Stimulated activated CD8-positive, alpha-beta memory T cell treated with anti-CD3 and anti-CD28 coated beads, Interleukin-7, amount 100 ng/mL, for 24 hours (primary cell): Measurements from ENCODE around the gene PLOD3.

Source experiments
- DNase-seq: peaks from one replicate; pipeline ENCODE4 v3.0.0-alpha.2; 2020; ENCODE audit warnings: low read depth

Gene PLOD3

DNA sequence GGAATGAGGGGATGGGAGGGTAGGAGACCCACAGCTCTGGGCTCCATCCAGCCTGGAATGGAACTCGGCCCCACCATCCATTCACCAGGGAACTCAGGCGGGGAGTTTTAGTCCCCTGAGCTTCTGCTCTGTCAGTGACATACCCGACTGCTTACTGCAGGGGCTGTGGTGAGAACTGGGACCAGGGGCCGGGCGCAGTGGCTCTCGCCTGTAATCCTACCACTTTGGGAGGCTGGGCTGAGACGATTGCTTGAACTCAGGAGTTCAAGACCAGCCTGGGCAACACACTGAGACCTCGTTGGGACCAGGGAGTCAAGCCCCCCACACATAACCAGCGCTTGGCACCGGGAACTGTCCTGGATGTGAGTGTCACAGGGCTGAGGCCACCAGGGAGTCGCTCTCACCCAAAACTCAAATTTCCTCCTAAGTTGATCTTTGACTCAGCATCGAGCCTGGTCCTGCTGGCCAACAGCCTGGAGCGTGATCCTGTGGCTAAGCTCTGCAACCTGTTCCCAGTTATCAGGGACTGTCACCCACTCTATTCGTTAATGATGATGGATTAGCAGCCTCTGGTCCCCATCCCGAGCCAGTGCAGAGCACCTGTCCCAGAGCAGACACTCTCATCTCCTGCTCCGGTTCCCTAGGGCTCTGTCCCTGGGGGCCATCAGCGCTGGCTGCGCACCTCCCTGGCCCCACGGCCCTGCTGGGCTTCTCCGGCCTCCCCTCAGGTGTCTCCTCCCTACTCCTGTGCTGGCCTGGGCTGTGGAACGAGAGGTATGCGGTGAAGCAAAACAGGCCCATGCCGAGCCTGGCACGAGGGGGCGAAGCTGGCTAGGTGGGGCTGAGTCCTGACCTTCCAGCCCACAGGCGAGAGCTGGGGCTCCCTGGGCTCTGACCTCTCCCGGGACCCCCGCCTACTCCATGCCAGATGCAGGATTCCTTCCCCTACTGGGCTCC lies 21.1 kb upstream of the PLOD3 start:
- no peak for DNase-seq

DNA sequence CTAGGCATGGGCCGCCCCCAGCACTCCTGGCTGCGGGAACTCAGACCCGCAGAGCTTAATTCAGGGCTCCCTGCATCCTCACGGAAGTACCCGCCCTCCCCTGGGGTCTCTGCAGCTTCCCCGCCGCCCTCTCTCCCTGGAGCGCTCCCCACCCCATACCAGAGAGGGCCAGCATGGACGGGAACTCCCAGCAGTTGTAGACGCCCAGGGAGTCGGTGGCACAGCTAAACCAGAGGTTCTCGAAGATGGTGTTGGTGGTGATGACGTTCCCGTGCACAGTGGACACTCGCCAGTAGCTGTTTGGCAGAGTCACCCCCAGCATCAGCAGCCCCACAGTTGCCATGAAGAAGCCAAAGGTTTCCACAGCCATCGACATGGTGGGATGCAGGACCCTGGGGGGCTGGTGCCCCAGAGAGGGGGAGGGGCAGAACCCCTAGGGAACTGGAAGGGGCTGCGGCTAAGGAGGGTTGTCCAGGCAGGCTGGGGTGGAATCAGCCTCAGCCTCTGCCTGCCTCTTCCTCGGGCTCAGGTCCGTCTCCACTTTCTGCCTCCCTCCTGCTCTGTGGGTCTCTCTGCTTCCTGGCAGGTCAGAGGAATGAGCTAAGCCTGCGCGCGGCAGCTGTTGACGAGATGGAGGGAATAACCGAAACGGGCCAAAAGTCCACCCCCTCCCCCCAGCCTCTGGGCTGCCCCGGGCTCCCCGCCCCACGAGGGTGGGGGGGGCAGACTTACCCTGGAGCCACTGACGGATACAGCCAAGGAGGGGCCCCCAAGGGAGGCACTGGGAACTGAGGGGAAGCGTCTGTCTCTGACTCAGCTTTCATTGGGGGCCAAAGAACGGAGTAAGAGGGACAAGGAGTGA lies 20.1 kb upstream of the PLOD3 start, which contains the start of gene CLDN15:
TSS of gene CLDN15 (minus strand) at position 597 of the 862 bp plus-strand sequence. CDS start at position 376, 221 bp downstream.
- DNase-seq, result no peak

DNA sequence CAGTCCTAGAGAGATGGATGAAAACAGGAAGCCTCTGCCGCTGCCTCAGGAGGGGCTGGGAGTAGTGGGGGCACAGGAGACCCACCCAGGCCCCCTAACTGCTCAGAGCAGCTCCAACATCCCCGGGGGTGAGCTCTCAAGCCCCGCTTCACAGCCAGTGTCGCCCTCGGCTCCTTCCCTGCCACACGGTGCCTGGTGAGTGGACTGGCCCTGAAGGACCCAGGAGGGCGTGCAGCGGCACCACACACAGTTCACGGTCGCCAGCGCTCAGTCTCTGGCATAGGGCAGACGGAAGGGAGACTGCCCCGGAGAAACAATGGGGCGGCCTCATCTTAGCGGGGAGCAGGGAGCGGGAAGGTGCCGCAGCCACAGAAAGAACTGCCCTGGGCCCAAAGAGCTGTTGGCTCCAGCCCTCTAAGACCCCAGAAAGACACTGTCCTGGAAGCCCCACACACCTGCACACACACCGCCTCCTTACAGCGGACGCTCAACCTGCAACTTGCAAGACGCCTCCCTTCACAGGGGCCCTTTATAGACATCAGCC lies 19.0 kb upstream of the PLOD3 start:
- no peak for DNase-seq

DNA sequence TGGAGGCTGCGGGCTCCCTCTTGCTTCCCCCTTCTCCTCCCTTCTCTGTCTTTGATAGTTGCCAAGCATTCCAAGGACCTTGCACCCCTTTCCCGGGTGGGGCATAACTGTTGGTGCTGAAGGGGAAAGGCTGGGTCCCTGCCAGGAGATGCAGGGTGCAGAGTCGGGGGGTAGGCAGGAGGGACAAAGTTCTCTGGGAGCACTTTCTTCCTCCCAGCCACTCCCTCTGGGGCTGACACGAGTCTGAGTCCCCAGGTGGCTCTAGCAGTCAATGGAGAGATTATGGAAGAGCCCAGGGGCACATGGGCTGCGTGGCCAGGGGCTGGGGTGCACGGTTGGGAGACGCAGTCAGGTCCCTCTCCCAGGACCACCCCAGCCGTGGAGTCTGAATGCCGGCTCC lies 18.1 kb upstream of the PLOD3 start:
- DNase-seq, result no peak

DNA sequence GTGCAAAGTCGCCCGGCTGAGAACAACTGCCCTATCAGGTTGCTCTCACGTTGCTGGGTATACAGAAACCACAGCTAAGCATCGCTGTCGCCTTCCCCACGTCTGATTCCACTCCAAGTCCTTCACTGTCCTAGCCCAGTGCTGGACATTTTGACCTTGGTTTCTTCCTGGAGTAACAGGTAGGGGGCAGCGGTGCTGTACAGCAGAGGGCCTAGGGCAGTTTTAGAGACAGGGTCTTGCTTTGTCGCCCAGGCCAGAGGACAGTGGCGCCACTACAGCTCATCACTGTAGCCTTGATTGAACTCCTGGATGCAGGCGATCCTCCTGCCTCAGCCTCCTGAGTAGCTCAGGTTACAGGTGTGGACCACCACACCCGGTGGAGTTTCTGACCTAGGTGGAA lies 17.7 kb upstream of the PLOD3 start:
- DNase-seq, result no peak

DNA sequence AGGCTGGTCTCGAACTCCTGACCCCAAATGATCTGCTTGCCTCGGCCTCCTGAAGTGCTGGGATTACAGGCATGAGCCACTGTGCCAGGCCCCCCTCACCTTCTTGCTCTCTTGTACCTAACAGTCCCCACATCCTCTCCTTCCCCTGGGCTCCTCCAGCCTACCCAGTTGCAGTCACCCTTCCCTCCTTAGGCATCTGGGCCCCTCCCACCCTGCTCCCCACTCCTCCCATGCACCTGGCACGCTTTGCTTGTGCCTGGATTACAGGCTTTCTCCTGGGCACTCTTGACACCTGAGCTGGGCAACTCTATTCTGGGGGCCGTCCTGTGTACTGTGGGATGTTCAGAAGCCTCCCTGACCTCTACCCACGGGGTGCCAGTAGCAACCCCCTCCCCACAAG lies 17.3 kb upstream of the PLOD3 start:
- DNase-seq, result no peak

DNA sequence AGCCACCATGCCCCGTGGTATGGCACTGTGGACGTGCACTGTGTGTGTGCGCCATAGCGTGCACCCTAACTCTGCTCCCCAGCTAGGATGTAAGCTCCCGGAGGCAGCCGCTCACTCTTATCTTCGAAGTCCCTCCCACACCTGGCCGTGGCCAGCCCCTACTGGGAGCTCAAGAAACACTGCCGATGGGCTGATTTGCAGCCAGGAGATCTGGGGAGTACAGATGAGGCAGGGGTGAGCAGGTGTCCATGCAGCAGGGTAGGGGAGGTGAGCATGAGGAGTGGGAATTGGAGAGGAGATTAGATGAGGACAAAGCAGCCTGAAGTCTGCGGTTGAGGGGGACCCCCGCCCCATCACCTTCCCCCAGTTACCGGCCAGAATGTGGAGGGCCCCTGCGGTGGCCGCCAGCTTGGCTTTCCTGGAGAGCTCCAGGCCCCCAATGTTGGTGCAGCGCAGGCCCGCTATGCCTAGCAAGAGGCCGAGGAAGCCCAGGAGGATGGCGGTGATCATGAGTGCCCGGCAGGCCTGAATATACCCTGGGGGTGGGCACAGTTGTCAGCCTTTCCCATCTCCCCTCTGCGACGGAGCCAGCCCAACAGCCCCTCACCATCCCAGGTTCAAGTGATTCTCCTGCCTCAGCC lies 16.6 kb upstream of the PLOD3 start:
- no peak for DNase-seq

DNA sequence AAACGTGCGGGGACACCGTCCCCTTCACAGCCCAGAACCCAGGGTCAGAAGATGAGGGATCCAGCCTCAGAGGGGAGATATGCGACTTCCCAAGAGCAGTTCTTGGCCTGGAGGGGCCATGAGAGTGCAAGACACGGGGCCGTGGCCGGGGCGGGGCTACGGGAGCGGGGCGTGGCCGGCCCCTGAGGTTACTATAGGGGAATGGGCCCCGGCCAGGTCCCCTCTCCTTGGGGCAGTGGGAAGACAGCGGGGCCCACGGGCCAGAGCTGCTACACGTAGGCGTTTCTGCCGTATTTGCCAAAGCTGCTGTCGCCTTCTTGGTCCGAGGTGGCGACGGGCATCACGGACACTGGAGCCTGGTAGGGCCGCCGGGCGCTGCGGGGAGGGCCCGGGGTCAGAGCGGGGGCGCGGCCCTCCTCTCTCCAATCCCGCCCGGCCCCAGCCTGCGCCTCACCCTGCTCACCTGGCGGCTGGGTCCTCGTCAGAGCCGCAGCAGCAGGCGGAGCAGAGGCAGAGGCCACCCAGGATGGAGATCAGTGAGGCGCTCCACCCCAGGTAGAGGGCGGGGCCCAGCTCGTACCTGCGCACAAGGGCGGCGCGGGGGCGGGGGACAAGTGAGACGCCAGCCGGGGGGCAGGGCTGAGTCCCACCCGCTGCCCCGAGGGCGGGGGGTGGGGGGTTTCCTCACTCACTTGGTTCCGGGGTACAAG lies 14.9 kb upstream of the PLOD3 start:
- DNase-seq, result no peak

DNA sequence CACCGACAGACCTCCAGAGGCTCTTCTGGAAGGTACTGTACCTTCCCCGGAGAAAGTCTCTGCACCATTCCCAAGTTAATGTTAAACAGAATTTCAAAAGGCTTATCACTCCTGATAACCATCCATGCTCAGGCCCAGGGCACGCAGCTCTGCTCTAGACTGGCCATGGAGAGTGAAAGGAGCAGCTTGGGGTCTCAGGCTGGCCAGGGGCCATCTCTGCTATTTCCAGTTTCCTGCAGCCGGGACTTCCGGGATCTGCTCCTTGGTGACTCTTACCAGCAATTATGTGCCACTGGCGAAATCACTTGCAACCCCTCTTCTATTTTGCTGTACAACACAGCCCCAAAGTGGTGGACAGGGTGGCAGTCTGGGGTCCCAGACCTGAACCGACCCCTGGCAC lies 14.3 kb upstream of the PLOD3 start:
- DNase-seq, result no peak

DNA sequence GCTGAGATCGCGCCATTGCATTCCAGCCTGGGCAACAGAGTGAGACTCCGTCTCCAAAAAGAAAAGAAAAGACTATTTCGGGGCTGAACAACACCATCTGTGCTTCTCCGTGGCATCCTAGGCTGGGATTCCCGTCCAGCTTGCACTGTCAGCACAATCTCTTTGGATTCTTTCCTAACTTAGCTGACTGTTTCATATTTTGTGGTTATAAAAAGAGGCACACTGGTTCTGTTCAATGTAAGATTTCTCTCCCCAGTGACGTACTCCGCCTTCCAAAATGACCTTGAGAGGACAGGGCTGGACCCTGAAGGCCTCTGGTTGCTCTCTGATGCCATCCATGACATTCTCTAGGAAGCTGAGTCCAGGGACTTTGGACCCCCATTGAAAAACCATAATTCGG lies 9.3 kb upstream of the PLOD3 start:
- no peak for DNase-seq

DNA sequence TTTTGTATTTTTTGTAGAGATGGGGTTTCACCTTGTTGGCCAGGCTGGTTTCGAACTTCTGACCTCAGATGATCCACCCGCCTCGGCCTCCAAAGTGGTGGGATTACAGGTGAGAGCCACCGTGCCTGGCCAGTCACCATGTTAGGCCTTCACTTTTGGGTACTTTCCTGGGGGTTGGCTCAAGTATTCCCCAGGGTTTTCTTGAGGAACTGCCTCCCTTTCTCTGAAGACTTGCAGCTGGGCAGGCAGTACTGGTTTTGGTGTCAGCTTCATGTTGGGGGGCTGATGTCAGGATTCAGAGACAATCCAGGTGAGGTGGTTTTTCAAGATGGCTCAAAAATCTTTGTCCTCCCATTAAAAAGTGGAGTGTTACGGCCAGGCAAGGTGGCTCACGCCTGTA lies 8.3 kb upstream of the PLOD3 start:
- no peak for DNase-seq

DNA sequence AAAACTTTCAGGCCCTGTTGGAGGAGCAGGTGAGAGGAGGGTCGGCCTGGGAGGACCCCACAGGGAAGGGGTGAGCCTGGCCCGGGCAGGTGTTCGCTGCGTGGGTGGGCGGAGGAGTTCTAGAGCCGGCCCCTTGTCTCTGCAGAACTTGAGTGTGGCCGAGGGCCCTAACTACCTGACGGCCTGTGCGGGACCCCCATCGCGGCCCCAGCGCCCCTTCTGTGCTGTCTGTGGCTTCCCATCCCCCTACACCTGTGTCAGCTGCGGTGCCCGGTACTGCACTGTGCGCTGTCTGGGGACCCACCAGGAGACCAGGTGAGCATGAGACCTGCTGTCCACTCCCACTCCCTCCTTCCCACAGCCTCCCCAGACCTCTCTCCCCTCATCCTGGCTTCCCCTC lies 6.1 kb upstream of the PLOD3 start:
- DNase-seq, result no peak

DNA sequence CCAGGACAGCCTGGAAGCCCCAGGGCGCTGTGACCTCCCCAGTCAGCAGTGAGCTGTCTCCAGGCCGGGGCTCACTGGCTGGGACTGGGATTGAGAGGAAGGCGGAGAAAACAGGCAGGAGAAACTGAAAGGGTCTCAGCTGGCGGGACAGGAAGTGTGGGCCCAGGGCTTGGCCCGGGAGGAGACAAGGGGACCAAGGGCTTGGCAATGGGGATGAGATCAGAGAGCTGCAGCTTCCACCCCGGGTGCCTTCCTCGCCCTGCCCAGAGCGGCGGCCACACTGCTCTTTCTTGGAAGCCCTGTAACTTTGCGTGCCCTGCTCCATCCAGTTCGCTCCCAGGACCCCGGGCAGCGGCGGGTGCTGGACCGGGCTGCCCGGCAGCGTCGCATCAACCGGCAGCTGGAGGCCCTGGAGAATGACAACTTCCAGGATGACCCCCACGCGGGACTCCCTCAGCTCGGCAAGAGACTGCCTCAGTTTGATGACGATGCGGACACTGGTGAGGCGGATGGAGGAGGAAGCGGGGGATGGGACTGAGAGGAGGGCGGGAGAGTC lies 5.0 kb upstream of the PLOD3 start:
- DNase-seq, result no peak

DNA sequence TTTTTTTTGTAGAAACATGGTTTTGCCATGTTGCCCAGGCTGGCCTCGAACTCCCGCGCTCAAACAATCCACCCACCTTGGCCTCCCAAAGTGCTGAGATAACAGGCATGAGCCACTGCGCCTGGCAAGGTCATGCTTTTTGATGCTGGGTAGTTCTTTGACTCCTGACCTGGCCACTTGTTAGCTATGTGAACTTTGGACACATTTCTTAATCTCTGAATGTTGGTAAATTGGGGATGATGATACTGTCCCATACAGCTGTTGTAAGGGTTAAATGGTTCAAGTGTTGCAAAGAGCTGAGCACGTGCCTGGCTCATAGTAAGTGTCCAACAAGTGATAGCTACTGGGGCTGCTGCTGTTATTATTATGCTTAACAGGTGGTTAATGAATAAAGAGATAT lies 2.9 kb upstream of the PLOD3 start:
- DNase-seq, result no peak

DNA sequence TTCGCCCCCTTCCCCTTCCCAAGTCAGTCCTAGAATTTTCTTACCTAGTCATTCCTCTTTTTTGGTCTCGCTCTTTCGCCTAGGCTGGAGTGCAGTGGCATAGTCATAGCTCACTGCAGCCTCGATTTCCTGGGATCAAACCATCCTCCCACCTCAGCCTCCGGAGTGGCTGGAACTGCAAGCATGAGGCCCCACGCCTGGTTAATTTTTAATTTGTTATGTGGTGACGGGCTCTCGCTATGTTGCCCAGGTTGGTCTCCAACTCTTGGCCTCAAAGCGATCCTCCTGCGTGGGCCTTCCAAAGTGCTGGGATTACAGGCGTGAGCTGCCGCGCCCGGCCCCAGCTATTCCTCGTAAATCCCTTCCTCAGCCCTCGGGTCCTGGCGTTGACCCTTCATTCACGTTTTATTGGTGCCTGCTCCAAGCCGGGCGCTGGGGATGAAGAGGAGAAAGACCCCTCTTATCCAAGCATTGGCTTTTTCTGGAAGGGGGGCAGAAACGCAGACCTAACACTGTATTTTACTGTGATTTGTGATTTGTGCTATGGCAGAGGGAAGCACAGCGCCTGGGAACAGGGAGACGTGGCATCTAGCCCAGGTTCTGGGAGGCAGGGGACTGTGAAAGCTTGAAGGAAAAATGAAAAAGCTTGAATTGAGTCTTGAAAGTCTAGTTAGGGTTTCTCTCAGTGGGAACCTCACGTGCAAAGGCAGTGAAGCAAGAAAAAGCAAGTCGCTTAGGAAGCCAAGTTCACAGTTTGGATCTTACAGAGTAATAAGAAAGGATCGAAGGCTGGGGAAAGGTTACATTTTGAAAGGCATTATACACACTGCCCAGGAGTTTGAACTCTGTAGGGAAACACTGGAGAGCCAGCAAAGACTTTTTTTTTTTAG lies 1.1 kb upstream of the PLOD3 start:
- DNase-seq, result no peak

DNA sequence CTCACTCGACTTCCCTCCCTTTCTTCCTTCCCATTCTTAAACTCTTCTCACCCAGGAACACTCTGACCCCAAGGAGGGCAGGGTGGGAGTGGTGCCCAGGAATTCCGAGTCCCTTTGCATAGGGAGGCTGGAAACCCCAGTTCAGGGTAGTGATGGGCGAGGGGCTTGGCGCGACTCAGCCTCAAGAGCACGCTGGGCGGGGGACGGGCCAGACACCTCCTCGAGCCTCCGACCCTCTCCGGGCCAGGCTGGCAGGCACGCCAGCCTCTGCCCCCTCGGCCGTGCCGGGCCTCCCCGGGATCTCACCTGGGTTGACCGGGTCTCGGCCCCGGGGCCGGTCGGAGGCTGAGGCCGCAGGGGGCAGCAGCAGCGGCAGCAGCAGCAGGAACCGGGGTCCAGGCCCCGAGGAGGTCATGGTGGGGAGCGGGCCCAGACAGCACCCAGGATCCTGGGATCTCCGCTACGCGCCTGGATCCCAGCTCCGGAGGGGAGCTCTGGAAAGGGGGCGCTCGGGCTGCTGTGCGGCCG lies 457 bp downstream of the PLOD3 start:
- no peak for DNase-seq

DNA sequence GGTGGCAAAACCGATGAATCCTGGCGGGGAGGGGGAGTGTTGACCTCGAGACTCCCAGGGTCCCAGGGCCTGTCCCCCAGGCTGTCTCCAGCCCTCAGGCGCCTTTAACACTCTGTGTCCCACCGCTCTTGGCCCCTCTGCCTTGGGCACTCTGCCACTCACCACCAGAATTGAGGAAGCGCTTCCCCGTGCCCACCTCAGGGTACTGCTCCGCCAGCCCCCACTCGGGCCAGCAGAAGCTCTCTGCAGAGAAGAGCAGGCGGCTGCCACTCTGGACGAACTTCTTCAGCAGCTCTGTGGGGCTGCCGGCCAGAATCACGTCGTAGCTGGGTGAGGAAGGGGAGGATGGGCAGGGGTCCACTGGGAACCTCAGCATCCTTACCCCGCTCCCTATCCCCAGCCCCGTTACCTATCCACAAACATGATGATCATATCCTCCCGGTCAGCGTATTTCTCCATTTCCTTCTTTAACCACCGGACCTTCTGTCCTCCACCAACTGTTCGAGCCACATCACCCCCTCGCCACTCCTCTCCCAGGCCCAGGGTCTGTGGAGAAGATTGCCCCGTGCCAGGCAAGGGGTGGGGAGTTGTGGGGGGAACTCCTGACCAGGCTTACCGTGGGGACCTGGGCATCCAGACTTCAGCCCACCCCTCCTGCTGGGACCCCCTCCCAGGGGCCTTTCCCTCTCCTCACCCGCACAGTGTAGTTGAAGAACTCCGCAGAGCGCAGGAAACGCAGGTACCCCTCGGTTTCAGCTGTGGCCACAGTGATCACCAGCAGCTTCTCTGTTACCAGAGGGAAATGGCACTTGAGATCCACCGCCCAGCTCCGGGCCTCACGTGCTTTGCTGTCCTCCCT lies 1.2 kb downstream of the PLOD3 start:
- DNase-seq, result no peak

DNA sequence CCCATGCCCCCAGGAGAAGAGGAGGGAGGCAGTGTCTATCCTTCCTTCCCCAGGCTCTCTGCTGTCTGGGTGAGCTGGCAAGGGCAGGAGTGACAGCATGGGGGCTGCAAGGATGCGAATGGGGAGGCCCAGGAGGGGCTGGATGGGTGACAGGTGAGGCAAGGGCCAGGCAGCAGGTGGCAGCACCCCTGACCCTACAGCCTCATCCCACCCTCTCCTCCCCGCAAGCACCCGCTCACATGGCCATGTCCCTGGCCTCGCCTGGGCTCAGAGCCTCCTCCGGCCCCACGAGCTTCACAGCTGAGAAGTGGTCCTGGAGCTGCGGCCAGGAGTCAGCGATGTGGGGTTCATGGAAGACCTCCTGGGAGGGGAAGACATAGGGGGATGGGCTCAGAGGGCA lies 5.4 kb downstream of the PLOD3 start:
- no peak for DNase-seq

DNA sequence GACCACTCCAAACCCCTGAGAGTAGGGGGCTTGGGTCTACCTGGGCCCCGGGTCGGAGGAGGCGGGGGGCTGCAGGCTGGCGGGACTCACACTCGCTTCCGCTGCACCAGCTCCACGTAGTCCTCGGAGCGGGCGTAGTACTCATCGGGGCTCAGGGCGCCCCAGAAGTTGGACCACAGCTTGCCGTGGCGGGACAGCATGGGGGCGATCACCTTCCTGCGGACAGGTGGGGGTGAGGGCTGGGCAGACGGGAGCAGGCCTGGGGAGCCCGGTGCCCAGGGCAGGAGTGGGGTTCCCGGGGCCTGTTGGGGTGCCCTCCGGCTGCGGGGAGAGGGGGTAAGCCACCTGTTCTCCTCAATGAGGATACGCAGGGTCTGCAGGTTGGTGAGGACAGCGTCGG lies 5.9 kb downstream of the PLOD3 start:
- DNase-seq, result no peak
